OCI-LY1 (cell line): ENCODE measurements around the gene EFNB3.

Experiments used
- H2AFZ ChIP-seq: fragments of 200-600 bp; sonication (generic), shearing (Covaris generic); 2 replicates; pipeline ENCODE4 v1.6.0; 2014; ENCODE audit warnings: antibody characterized with exemption, mild to moderate bottlenecking, low read length
- H3F3A ChIP-seq: fragments of 200-600 bp; sonication (generic), shearing (Covaris generic); 2 replicates; pipeline ENCODE4 v1.6.0; 2014; ENCODE audit warnings: mild to moderate bottlenecking, antibody characterized with exemption, low read length, moderate library complexity; ENCODE audit not compliant: insufficient read depth
- H3K27ac ChIP-seq: fragments of 200-600 bp; sonication (generic); 2 replicates; pipeline ENCODE4 v1.5.1; 2014; ENCODE audit warnings: low read length, mixed run types, mild to moderate bottlenecking, low read depth; ENCODE audit not compliant: poor library complexity, severe bottlenecking
- H3K27me3 ChIP-seq: fragments of 200-600 bp; sonication (generic); 2 replicates; pipeline ENCODE4 v1.6.0; 2014; ENCODE audit warnings: antibody characterized with exemption, mild to moderate bottlenecking, low read length, moderate library complexity; ENCODE audit not compliant: insufficient read depth
- H3K36me3 ChIP-seq: fragments of 200-600 bp; sonication (generic); 2 replicates; pipeline ENCODE4 v1.6.1; 2014; ENCODE audit warnings: mild to moderate bottlenecking, antibody characterized with exemption, low read length, moderate library complexity, mixed read lengths; ENCODE audit not compliant: insufficient read depth
- H3K4me1 ChIP-seq: fragments of 200-600 bp; sonication (generic); 2 replicates; pipeline ENCODE4 v1.5.1; 2014; ENCODE audit warnings: mild to moderate bottlenecking, low read length, moderate library complexity; ENCODE audit not compliant: insufficient read depth, severe bottlenecking
- H3K4me2 ChIP-seq: fragments of 200-600 bp; sonication (generic), shearing (Covaris generic); 2 replicates; pipeline ENCODE4 v1.6.1; 2014; ENCODE audit warnings: low read length
- H3K4me3 ChIP-seq: fragments of 200-600 bp; sonication (generic); 2 replicates; pipeline ENCODE4 v1.5.1; 2014; ENCODE audit warnings: low read length, low read depth, mild to moderate bottlenecking, mixed read lengths; ENCODE audit not compliant: poor library complexity, severe bottlenecking
- H3K79me2 ChIP-seq: fragments of 200-600 bp; shearing (Covaris generic); 2 replicates; pipeline ENCODE4 v1.6.1; 2016; ENCODE audit warnings: mixed run types, low read length, mixed read lengths; ENCODE audit not compliant: insufficient read depth
- H3K9ac ChIP-seq: fragments of 200-600 bp; sonication (generic), shearing (Covaris generic); 2 replicates; pipeline ENCODE4 v1.6.1; 2014; ENCODE audit warnings: mild to moderate bottlenecking, low read length, mixed read lengths
- H3K9me2 ChIP-seq: fragments of 200-600 bp; sonication (generic), shearing (Covaris generic); 2 replicates; pipeline ENCODE4 v1.6.1; 2014; ENCODE audit warnings: low read depth, mild to moderate bottlenecking, low read length, mixed read lengths
- H3K9me3 ChIP-seq: fragments of 200-600 bp; shearing (Covaris generic); 2 replicates; pipeline ENCODE4 v1.6.1; 2014; ENCODE audit warnings: low read length, mixed read lengths
- H4K20me1 ChIP-seq: fragments of 200-600 bp; sonication (generic), shearing (Covaris generic); 2 replicates; pipeline ENCODE4 v1.6.0; 2016; ENCODE audit warnings: mild to moderate bottlenecking, low read length; ENCODE audit not compliant: insufficient read depth
- EZH2 ChIP-seq: fragments of 200-600 bp; sonication (generic), shearing (Covaris generic); IDR thresholded peaks from 2 replicates; pipeline ENCODE4 v1.8.0; 2017; ENCODE audit warnings: borderline replicate concordance, mixed run types, mild to moderate bottlenecking, antibody characterized with exemption, low read length, moderate library complexity, mixed read lengths
- TF ChIP-seq, protein P1 (sequence below): fragments of 200-600 bp; sonication (generic), shearing (Covaris generic); IDR thresholded peaks from 2 replicates; pipeline ENCODE4 v1.5.1; 2017; ENCODE audit warnings: mild to moderate bottlenecking, antibody characterized with exemption, low read length, moderate library complexity, mixed read lengths

The EFNB3 gene

GRCh38 chr17:7721612-7722011 lies 16.6 kb downstream of the EFNB3 start:
- TF ChIP-seq, protein P1, sequence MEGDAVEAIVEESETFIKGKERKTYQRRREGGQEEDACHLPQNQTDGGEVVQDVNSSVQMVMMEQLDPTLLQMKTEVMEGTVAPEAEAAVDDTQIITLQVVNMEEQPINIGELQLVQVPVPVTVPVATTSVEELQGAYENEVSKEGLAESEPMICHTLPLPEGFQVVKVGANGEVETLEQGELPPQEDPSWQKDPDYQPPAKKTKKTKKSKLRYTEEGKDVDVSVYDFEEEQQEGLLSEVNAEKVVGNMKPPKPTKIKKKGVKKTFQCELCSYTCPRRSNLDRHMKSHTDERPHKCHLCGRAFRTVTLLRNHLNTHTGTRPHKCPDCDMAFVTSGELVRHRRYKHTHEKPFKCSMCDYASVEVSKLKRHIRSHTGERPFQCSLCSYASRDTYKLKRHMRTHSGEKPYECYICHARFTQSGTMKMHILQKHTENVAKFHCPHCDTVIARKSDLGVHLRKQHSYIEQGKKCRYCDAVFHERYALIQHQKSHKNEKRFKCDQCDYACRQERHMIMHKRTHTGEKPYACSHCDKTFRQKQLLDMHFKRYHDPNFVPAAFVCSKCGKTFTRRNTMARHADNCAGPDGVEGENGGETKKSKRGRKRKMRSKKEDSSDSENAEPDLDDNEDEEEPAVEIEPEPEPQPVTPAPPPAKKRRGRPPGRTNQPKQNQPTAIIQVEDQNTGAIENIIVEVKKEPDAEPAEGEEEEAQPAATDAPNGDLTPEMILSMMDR, result no peak
- TF ChIP-seq EZH2, result no peak
- no peak overlapping the region for H3K4me2 ChIP-seq
- H3K36me3 ChIP-seq, result no peaks in the 10 kb centered on the region
- no peak overlapping the region for H2AFZ ChIP-seq
- no peak overlapping the region for H3K27ac ChIP-seq
- H3K4me3 ChIP-seq, result no peak overlapping the region
- H3K79me2 ChIP-seq, result no peaks in the 10 kb centered on the region
- peaks cover 13% of the 10 kb centered on the region for H3K4me1 ChIP-seq
- H3K9me3 ChIP-seq, result no peaks in the 10 kb centered on the region
- H4K20me1 ChIP-seq, result no peaks in the 10 kb centered on the region
- H3F3A ChIP-seq, result no peaks in the 10 kb centered on the region
- H3K9ac ChIP-seq, result no peak overlapping the region
- H3K9me2 ChIP-seq, result no peaks in the 10 kb centered on the region
- peaks cover 5% of the 10 kb centered on the region; the same call in 1 of the 2 replicates for H3K27me3 ChIP-seq

DNA sequence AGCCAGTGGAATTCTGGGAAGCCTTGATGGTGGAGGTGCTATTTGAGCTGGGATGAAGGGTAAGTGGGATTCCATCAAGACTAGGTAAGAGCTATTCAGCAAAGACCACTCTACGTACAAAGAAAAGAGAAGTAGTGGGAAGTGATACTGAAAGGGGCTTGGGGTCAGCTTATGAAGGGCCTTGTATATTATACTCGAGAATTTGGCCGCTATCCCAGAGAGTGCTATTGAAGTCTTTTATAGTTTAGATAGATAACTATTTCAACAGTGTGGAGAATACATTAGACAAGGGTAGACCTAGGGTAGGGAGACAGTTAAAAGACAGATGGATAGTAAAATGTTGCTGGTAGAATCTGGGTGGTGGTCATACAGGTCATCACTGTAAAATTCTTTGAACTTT lies 22.9 kb downstream of the EFNB3 start:
- TF ChIP-seq, protein P1, result no peak
- TF ChIP-seq EZH2, result no peak
- H3K9ac ChIP-seq, result no peak overlapping the region

GRCh38 chr17:7729816-7730215 lies 24.8 kb downstream of the EFNB3 start:
- no peaks in the 10 kb centered on the region for H3K36me3 ChIP-seq
- TF ChIP-seq, protein P1, result no peak
- no peak for TF ChIP-seq EZH2
- no peak overlapping the region for H3K9ac ChIP-seq
- no peak overlapping the region for H2AFZ ChIP-seq
- no peaks in the 10 kb centered on the region for H3K9me3 ChIP-seq
- H3K27me3 ChIP-seq, result no peaks in the 10 kb centered on the region; the same call in 1 of the 2 replicates
- H3K4me1 ChIP-seq, result peaks cover 7% of the 10 kb centered on the region
- H3K79me2 ChIP-seq, result no peaks in the 10 kb centered on the region
- no peak overlapping the region for H3K27ac ChIP-seq
- H4K20me1 ChIP-seq, result no peaks in the 10 kb centered on the region
- H3K4me3 ChIP-seq, result no peak overlapping the region
- no peak overlapping the region for H3K4me2 ChIP-seq
- H3F3A ChIP-seq, result no peaks in the 10 kb centered on the region
- H3K9me2 ChIP-seq, result no peaks in the 10 kb centered on the region

More for the DNA sequence above, 22.9 kb downstream of the EFNB3 start:
- Histone ChIP-seq H3K9me2 (no peaks in the 10 kb centered on the region), H3K4me1 (peaks cover 7% of the 10 kb centered on the region), H3F3A (no peaks in the 10 kb centered on the region), H3K79me2 (no peaks in the 10 kb centered on the region), H2AFZ (no peak overlapping the region), H3K27me3 (no peaks in the 10 kb centered on the region; the same call in 1 of the 2 replicates), H4K20me1 (no peaks in the 10 kb centered on the region), H3K27ac (no peak overlapping the region), H3K4me3 (no peak overlapping the region), H3K4me2 (no peak overlapping the region), H3K36me3 (no peaks in the 10 kb centered on the region), H3K9me3 (no peaks in the 10 kb centered on the region)
